ENCODE measurements around the gene FOXR1.
"Not testable (repeated sequence)": the region's sequence is repeated elsewhere in the genome, so short reads cannot be mapped to it uniquely, and the experiment has no call there.

Gene FOXR1

GRCh38 chr11:118947091-118947490 lies 24.5 kb upstream of the FOXR1 start:
- no peak for DNase-seq (ENCODE audit: low spot score)

- DNase-seq (ENCODE audit: low spot score), result no peak
These were observed 23.6 kb upstream of the FOXR1 start for GRCh38 chr11:118948000-118948399.

GRCh38 chr11:118953265-118953664 lies 18.3 kb upstream of the FOXR1 start:
- peak; percentile 93 for DNase-seq (ENCODE audit: low spot score)

- not testable (repeated sequence) for DNase-seq (ENCODE audit: low spot score)
These were observed 17.6 kb upstream of the FOXR1 start for GRCh38 chr11:118953976-118954375.

- peak; percentile 75 for DNase-seq (ENCODE audit: low spot score)
These were observed 15.3 kb upstream of the FOXR1 start, which contains the start of gene UPK2 for GRCh38 chr11:118956094-118956846. Gene UPK2 (plus strand): TSS chr11:118956298. CDS start chr11:118956351, 53 bp downstream.

GRCh38 chr11:118956847-118957469 lies 14.6 kb upstream of the FOXR1 start:
- no peak for DNase-seq (ENCODE audit: low spot score)

GRCh38 chr11:118957549-118957948 lies 14.0 kb upstream of the FOXR1 start:
- DNase-seq (ENCODE audit: low spot score), result no peak

- no peak for DNase-seq (ENCODE audit: low spot score)
These were observed 13.6 kb upstream of the FOXR1 start for GRCh38 chr11:118957968-118958367.

GRCh38 chr11:118958577-118958976 lies 13.0 kb upstream of the FOXR1 start:
- no peak for DNase-seq (ENCODE audit: low spot score)

- DNase-seq (ENCODE audit: low spot score), result no peak
These were observed 10.4 kb upstream of the FOXR1 start for GRCh38 chr11:118961189-118961588.

- DNase-seq (ENCODE audit: low spot score), result no peak
These were observed 10.0 kb upstream of the FOXR1 start for GRCh38 chr11:118961591-118961990.

GRCh38 chr11:118969508-118969907 lies 2.1 kb upstream of the FOXR1 start:
- DNase-seq (ENCODE audit: low spot score), result not testable (repeated sequence)

GRCh38 chr11:118973985-118974384 lies 2.4 kb downstream of the FOXR1 start:
- DNase-seq (ENCODE audit: low spot score), result no peak

GRCh38 chr11:118975771-118976709 lies 4.5 kb downstream of the FOXR1 start:
- no peak for DNase-seq (ENCODE audit: low spot score)

GRCh38 chr11:118979434-118979833 lies 7.9 kb downstream of the FOXR1 start:
- DNase-seq (ENCODE audit: low spot score), result no peak

GRCh38 chr11:118980191-118980881 lies 8.8 kb downstream of the FOXR1 start:
- DNase-seq (ENCODE audit: low spot score), result no peak

GRCh38 chr11:118984337-118984736 lies 12.8 kb downstream of the FOXR1 start:
- not testable (repeated sequence) for DNase-seq (ENCODE audit: low spot score)

- DNase-seq (ENCODE audit: low spot score), result no peak
These were observed 13.3 kb downstream of the FOXR1 start for GRCh38 chr11:118984825-118985224.

GRCh38 chr11:118988280-118988679 lies 16.7 kb downstream of the FOXR1 start:
- DNase-seq (ENCODE audit: low spot score), result no peak

GRCh38 chr11:118991486-118992038 lies 20.0 kb downstream of the FOXR1 start:
- not testable (repeated sequence) for DNase-seq (ENCODE audit: low spot score)

- DNase-seq (ENCODE audit: low spot score), result peak; percentile 12
These were observed 25.5 kb downstream of the FOXR1 start for GRCh38 chr11:118996926-118997626.

Data from putamen (tissue), 1 donor.